Measurements from ENCODE around the gene TCEA2. TPM values are rescaled to one million over a fixed set of nuclear protein-coding genes. Genes with fewer than 3 reads are reported as not detected.

TCEA2 gene
- total and polyA plus RNA-seq, 2 of the 13 experiments (the other 11 are each of a cell fraction or from before 2014, with no cell fraction given) = 28.1 to 33.7 TPM

DNA sequence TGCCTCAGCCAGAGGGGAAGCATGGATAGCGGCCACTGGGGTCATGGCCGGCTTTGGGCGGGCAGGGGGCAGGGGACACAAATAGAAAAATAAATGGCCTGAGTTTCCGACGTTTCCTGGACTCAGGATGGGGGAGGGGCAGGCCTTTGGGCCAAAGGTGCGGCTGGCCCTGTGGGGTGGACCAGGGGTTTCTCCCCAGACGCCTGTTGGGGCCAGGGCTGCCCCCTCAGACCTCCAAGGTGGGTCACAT, 6.4 kb upstream of the TCEA2 start:
- WGBS (ENCODE audit: low lambda C conversion rate) = 2% methylated on average over 7 of the region's 7 CpGs
- ChIA-PET CTCF (ENCODE audit: low intra/inter-chr PET ratio, low total read pairs) (interaction anchor here (3.7 kb wide), 1 partner anchor 76 kb away, joined by 33 read pairs; the partner anchor contains the start of genes PRPF6 and SAMD10), POLR2A (interaction anchor here (1.2 to 9.4 kb wide), 5 partner anchors 9 to 430 kb away, joined by 3 to 252 read pairs (median 12); partner anchors contain the start of genes C20orf204, GMEB2, PRPF6 and SAMD10)
- ATAC-seq (peak; percentile 0), DNase-seq (ENCODE audit: low spot score) (peak; percentile 80), FAIRE-seq (no peak)
- H3K4me2 ChIP-seq (ENCODE audit: low read depth, low read length) = peak overlapping the region; percentile 87
- BruUV-seq (replicated peaks) = no TSS peak
- no peaks in the 10 kb centered on the region for H4K20me1 ChIP-seq (ENCODE audit: insufficient read depth, low read length)
- H3K9me3 ChIP-seq (ENCODE audit: low read length) = no peaks in the 10 kb centered on the region
- H3K36me3 ChIP-seq (replicated peaks in 1 of 2; ENCODE audit: control insufficient read depth in 1 of 2, insufficient read depth in 2 of 2, low read length in 2 of 2) = no peaks in the 10 kb centered on the region
- intact Hi-C loops (cut with micrococcal nuclease; ENCODE audit: unreplicated experiment) = loop anchor here (2.0 kb wide), 1 partner anchor 20 kb away; the partner anchor contains the start of gene C20orf204
- peak overlapping the region; percentile 40 to 69 (median 42) for H3K4me3 ChIP-seq (replicated peaks in 1 of 3; ENCODE audit: insufficient read depth in 1 of 3, low read depth in 2 of 3, low read length in 3 of 3)
- peaks cover 80% of the 10 kb centered on the region for H3K4me1 ChIP-seq (ENCODE audit: insufficient read depth, low read length)
- H3K79me2 ChIP-seq (ENCODE audit: insufficient read depth, low read length) = no peaks in the 10 kb centered on the region
- peak overlapping the region; percentile 77 for H3K27ac ChIP-seq (ENCODE audit: extremely low read length, insufficient read depth, low read length)
- H3K9ac ChIP-seq (ENCODE audit: insufficient read depth, low read depth, low read length) = peak overlapping the region; percentile 72
- H3K27me3 ChIP-seq (ENCODE audit: control insufficient read depth in 1 of 2, insufficient read depth in 2 of 2, low read length in 2 of 2) = no peaks in the 10 kb centered on the region
- no peak overlapping the region for H2AFZ ChIP-seq (ENCODE audit: low read length)
- in situ Hi-C loops (cut with HindIII; ENCODE audit: extremely low pct_ligation_motif_present, low pct_unique_long_range_greater_than_20kb) = loop anchor here (5.0 kb wide), 1 partner anchor 79 kb away; the partner anchor contains the start of gene SAMD10
- TF ChIP-seq, protein P1, sequence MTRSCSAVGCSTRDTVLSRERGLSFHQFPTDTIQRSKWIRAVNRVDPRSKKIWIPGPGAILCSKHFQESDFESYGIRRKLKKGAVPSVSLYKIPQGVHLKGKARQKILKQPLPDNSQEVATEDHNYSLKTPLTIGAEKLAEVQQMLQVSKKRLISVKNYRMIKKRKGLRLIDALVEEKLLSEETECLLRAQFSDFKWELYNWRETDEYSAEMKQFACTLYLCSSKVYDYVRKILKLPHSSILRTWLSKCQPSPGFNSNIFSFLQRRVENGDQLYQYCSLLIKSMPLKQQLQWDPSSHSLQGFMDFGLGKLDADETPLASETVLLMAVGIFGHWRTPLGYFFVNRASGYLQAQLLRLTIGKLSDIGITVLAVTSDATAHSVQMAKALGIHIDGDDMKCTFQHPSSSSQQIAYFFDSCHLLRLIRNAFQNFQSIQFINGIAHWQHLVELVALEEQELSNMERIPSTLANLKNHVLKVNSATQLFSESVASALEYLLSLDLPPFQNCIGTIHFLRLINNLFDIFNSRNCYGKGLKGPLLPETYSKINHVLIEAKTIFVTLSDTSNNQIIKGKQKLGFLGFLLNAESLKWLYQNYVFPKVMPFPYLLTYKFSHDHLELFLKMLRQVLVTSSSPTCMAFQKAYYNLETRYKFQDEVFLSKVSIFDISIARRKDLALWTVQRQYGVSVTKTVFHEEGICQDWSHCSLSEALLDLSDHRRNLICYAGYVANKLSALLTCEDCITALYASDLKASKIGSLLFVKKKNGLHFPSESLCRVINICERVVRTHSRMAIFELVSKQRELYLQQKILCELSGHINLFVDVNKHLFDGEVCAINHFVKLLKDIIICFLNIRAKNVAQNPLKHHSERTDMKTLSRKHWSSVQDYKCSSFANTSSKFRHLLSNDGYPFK (CRISPR knock-in tag; IDR thresholded peaks at IDR 0.05; ENCODE audit: borderline replicate concordance) = no peak
- TF ChIP-seq, protein P2, sequence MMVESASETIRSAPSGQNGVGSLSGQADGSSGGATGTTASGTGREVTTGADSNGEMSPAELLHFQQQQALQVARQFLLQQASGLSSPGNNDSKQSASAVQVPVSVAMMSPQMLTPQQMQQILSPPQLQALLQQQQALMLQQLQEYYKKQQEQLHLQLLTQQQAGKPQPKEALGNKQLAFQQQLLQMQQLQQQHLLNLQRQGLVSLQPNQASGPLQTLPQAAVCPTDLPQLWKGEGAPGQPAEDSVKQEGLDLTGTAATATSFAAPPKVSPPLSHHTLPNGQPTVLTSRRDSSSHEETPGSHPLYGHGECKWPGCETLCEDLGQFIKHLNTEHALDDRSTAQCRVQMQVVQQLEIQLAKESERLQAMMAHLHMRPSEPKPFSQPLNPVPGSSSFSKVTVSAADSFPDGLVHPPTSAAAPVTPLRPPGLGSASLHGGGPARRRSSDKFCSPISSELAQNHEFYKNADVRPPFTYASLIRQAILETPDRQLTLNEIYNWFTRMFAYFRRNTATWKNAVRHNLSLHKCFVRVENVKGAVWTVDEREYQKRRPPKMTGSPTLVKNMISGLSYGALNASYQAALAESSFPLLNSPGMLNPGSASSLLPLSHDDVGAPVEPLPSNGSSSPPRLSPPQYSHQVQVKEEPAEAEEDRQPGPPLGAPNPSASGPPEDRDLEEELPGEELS (CRISPR knock-in tag; IDR thresholded peaks at IDR 0.05) = peak; percentile 73
- TF ChIP-seq HMG20B (CRISPR knock-in tag; conservative IDR thresholded peaks at IDR 0.05) (peak; percentile 32; the same call in 1 of the 2 replicates), ZNF296 (CRISPR knock-in tag; conservative IDR thresholded peaks at IDR 0.05) (0 out of 2 replicates have a peak, but pooled peaks have one; percentile 73), AGO2 (optimal IDR thresholded peaks at IDR 0.05; ENCODE audit: low read depth, low read length) (no peak), FOXK2 (IDR thresholded peaks at IDR 0.05) (no peak), ATF7 (IDR thresholded peaks at IDR 0.05) (no peak), ATF7 (CRISPR knock-in tag; IDR thresholded peaks at IDR 0.05) (no peak), HNRNPLL (IDR thresholded peaks at IDR 0.05; ENCODE audit: low read depth, low read length, poor library complexity, severe bottlenecking) (no peak), ZNF780A (CRISPR knock-in tag; IDR thresholded peaks at IDR 0.05) (no peak), ZNF33A (CRISPR knock-in tag; IDR thresholded peaks at IDR 0.05; ENCODE audit: borderline replicate concordance) (no peak), TOPORS (CRISPR knock-in tag; IDR thresholded peaks at IDR 0.05) (peak; percentile 75; the same call in 1 of the 2 replicates), PHB2 (IDR thresholded peaks at IDR 0.05; ENCODE audit: partially characterized antibody) (no peak), POLR2AphosphoS5 (IDR thresholded peaks at IDR 0.05; ENCODE audit: low read depth, low read length) (0 out of 2 replicates have a peak, but pooled peaks have one; percentile 25), HDAC2 (CRISPR knock-in tag; IDR thresholded peaks at IDR 0.05) (no peak), YY1 (IDR thresholded peaks at IDR 0.05; ENCODE audit: insufficient read depth, insufficient replicate concordance, low read depth, low read length) (peak; percentile 77)
- TF ChIP-seq, protein P3, sequence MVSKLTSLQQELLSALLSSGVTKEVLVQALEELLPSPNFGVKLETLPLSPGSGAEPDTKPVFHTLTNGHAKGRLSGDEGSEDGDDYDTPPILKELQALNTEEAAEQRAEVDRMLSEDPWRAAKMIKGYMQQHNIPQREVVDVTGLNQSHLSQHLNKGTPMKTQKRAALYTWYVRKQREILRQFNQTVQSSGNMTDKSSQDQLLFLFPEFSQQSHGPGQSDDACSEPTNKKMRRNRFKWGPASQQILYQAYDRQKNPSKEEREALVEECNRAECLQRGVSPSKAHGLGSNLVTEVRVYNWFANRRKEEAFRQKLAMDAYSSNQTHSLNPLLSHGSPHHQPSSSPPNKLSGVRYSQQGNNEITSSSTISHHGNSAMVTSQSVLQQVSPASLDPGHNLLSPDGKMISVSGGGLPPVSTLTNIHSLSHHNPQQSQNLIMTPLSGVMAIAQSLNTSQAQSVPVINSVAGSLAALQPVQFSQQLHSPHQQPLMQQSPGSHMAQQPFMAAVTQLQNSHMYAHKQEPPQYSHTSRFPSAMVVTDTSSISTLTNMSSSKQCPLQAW (CRISPR knock-in tag; IDR thresholded peaks at IDR 0.05) = no peak
- TF ChIP-seq, protein P4, sequence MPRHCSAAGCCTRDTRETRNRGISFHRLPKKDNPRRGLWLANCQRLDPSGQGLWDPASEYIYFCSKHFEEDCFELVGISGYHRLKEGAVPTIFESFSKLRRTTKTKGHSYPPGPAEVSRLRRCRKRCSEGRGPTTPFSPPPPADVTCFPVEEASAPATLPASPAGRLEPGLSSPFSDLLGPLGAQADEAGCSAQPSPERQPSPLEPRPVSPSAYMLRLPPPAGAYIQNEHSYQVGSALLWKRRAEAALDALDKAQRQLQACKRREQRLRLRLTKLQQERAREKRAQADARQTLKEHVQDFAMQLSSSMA (CRISPR knock-in tag; IDR thresholded peaks at IDR 0.05) = peak; percentile 88; the same call in 1 of the 2 replicates
